Stimulated activated CD4-positive, alpha-beta T cell treated with anti-CD3 and anti-CD28 coated beads, Interleukin-4, amount 100 ng/mL, for 24 hours (primary cell): ENCODE results near the gene SPATA6.

Experiments
- DNase-seq: peaks from one replicate; pipeline ENCODE4 v3.0.0-alpha.2; 2020

Gene SPATA6

DNA sequence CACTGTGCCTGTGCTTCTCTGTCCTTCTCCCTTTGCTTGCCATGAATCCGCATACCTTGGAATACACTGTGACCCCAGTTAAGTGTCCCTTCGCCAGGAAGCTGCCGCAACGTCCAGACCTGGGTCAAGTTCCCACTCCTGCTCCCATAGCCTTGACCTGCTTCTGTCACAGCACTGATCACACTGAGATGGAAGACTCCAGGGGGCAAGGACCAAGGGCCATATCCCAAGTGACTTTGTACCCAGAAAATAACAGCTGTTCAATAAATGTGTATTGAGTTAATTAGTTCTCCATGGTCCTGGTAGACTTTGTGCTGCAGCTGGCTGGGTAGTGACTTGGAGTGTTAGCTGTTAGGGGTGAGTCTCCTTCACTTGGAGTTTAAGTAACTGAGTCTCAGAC is 223.6 kb downstream of the SPATA6 start:
- no peak for DNase-seq

DNA sequence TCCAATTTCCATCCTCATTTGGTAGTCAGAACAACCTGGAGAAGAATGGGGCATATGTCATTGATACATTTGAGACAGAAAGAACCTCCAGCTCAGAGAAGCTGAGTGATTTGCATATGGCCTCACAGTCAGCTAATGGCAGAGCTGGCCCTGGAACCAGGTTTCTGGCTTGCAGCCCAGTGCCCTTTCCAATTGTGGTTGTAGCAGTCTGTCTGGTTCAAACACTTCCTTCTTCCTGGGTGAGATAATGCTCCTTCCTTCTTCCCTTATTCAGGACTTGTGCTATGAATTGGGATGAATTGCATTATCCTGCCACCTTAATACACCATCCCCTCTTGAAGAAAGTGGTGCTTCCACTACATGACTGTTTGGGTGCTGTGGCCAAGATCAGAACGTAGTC is 225.3 kb downstream of the SPATA6 start:
- no peak for DNase-seq
